Measurements from ENCODE around the gene ADAMTS10. TPM values are rescaled to one million over a fixed set of nuclear protein-coding genes. Genes with fewer than 3 reads are reported as not detected.

Gene ADAMTS10
- total and polyA plus RNA-seq, 10 of the 15 experiments (the other 5 are each of a cell fraction or from before 2014, with no cell fraction given), result 0.01 to 2.5 (median 0.42) TPM; not detected in 3

DNA sequence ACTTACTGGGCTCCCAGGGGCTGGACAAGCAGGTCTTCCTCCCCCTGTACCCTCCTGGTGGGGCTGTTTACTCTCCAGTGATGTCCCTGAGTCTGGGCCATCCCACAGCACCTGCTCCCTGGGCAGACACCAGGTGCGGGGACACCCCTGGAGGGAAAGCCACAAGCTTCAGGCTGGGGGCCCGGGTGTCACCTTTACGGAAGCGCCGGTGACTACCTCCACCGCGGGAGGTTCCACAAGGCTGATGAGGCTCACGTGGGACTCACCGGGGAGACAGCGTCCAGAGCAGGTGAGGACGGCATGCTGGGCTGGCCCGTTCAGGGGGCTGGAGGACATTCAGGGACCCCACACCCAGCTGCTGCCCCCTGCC, 44.8 kb upstream of the ADAMTS10 start:
- no peak for DNase-seq (ENCODE audit: low read depth, low spot score)
- ATAC-seq, result no peak; the same call in 2 of the 3 replicates
- no peaks in the 10 kb centered on the region for H3K9me3 ChIP-seq (replicated peaks; ENCODE audit: control insufficient read depth, insufficient read depth, low read length)
- no peak overlapping the region for H3K4me3 ChIP-seq
- no peak overlapping the region for H3K4me2 ChIP-seq (ENCODE audit: control insufficient read depth, insufficient read depth)
- no TSS peak for BruUV-seq (replicated peaks)
- no peak overlapping the region for H3K9ac ChIP-seq (ENCODE audit: control insufficient read depth, insufficient read depth, low read length)
- H3K27ac ChIP-seq (ENCODE audit: control insufficient read depth, insufficient read depth), result no peak overlapping the region
- H3K79me2 ChIP-seq (ENCODE audit: control insufficient read depth, insufficient read depth, low read length), result no peaks in the 10 kb centered on the region
- H3K27me3 ChIP-seq (replicated peaks in 1 of 2; ENCODE audit: control insufficient read depth in 2 of 2, insufficient read depth in 2 of 2, low read length in 1 of 2), result no peaks in the 10 kb centered on the region
- H3K4me1 ChIP-seq (ENCODE audit: control insufficient read depth, insufficient read depth, low read length), result no peaks in the 10 kb centered on the region
- H4K20me1 ChIP-seq (ENCODE audit: control insufficient read depth, insufficient read depth), result no peaks in the 10 kb centered on the region
- RAD21 ChIA-PET (ENCODE audit: unreplicated experiment), result interaction anchor here (3.5 kb wide), 1 partner anchor 39 kb away, joined by 14 read pairs; no protein-coding TSS in a partner anchor
- CTCF ChIA-PET, result interaction anchor here (1.2 to 3.8 kb wide), 4 partner anchors 13 to 38 kb away, joined by 3 to 49 read pairs (median 9); no protein-coding TSS in a partner anchor
- in situ Hi-C loops (cut with MboI), result loop anchor here (5.0 kb wide), 1 partner anchor 427 kb away; no protein-coding TSS in a partner anchor
- no peak overlapping the region for H2AFZ ChIP-seq (ENCODE audit: control insufficient read depth, low read depth, low read length)
- POLR2A ChIA-PET, result no interaction called here
- no peaks in the 10 kb centered on the region for H3K36me3 ChIP-seq (ENCODE audit: control insufficient read depth in 2 of 2, insufficient read depth in 2 of 2, low read length in 1 of 2)
- intact Hi-C loops (cut with micrococcal nuclease; ENCODE audit: unreplicated experiment), result loop anchor here (10.0 kb wide), 2 partner anchors 419 to 1139 kb away; no protein-coding TSS in a partner anchor
- no peak for FAIRE-seq
- 2% methylated on average over 12 of the region's 12 CpGs for WGBS (ENCODE audit: insufficient coverage, insufficient replicate concordance, low lambda C conversion rate, missing lambda C conversion rate)
- SMC1A ChIA-PET (ENCODE audit: uncharacterized antibody, unreplicated experiment), result interaction anchor here (1.1 to 3.0 kb wide), 2 partner anchors 9 to 38 kb away, joined by 4 to 15 read pairs; no protein-coding TSS in a partner anchor
- TF ChIP-seq BACH1 (IDR thresholded peaks at IDR 0.05; ENCODE audit: borderline replicate concordance) (no peak), MXI1 (IDR thresholded peaks at IDR 0.05; ENCODE audit: low read depth, low read length) (no peak), BHLHE40 (IDR thresholded peaks at IDR 0.05; ENCODE audit: borderline replicate concordance in 1 of 2, low read depth in 2 of 2, low read length in 1 of 2) (no peak), BMI1 (IDR thresholded peaks at IDR 0.05; ENCODE audit: borderline replicate concordance) (no peak), RAD51 (IDR thresholded peaks at IDR 0.05) (no peak), TCF12 (IDR thresholded peaks at IDR 0.05; ENCODE audit: low read depth, low read length) (no peak), RCOR1 (conservative IDR thresholded peaks at IDR 0.05; ENCODE audit: low read depth, low read length) (no peak), IKZF1 (conservative IDR thresholded peaks at IDR 0.05) (no peak), STAT3 (IDR thresholded peaks at IDR 0.05; ENCODE audit: low read depth, low read length) (no peak), SUPT20H (IDR thresholded peaks at IDR 0.05; ENCODE audit: borderline replicate concordance, control insufficient read depth, low read depth, low read length) (no peak), CBFB (IDR thresholded peaks at IDR 0.05; ENCODE audit: low read depth) (no peak), KAT2A (conservative IDR thresholded peaks at IDR 0.05; ENCODE audit: control insufficient read depth, low read depth, low read length) (no peak), EED (IDR thresholded peaks at IDR 0.05; ENCODE audit: low read depth) (no peak)
- TF ChIP-seq, protein P1, sequence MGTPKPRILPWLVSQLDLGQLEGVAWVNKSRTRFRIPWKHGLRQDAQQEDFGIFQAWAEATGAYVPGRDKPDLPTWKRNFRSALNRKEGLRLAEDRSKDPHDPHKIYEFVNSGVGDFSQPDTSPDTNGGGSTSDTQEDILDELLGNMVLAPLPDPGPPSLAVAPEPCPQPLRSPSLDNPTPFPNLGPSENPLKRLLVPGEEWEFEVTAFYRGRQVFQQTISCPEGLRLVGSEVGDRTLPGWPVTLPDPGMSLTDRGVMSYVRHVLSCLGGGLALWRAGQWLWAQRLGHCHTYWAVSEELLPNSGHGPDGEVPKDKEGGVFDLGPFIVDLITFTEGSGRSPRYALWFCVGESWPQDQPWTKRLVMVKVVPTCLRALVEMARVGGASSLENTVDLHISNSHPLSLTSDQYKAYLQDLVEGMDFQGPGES (IDR thresholded peaks at IDR 0.05), result no peak
- TF ChIP-seq, protein P2, sequence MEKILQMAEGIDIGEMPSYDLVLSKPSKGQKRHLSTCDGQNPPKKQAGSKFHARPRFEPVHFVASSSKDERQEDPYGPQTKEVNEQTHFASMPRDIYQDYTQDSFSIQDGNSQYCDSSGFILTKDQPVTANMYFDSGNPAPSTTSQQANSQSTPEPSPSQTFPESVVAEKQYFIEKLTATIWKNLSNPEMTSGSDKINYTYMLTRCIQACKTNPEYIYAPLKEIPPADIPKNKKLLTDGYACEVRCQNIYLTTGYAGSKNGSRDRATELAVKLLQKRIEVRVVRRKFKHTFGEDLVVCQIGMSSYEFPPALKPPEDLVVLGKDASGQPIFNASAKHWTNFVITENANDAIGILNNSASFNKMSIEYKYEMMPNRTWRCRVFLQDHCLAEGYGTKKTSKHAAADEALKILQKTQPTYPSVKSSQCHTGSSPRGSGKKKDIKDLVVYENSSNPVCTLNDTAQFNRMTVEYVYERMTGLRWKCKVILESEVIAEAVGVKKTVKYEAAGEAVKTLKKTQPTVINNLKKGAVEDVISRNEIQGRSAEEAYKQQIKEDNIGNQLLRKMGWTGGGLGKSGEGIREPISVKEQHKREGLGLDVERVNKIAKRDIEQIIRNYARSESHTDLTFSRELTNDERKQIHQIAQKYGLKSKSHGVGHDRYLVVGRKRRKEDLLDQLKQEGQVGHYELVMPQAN (conservative IDR thresholded peaks at IDR 0.05), result no peak
- TF ChIP-seq, protein P3, sequence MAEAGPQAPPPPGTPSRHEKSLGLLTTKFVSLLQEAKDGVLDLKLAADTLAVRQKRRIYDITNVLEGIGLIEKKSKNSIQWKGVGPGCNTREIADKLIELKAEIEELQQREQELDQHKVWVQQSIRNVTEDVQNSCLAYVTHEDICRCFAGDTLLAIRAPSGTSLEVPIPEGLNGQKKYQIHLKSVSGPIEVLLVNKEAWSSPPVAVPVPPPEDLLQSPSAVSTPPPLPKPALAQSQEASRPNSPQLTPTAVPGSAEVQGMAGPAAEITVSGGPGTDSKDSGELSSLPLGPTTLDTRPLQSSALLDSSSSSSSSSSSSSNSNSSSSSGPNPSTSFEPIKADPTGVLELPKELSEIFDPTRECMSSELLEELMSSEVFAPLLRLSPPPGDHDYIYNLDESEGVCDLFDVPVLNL (IDR thresholded peaks at IDR 0.05; ENCODE audit: low read depth, low read length), result no peak
- TF ChIP-seq, protein P4, sequence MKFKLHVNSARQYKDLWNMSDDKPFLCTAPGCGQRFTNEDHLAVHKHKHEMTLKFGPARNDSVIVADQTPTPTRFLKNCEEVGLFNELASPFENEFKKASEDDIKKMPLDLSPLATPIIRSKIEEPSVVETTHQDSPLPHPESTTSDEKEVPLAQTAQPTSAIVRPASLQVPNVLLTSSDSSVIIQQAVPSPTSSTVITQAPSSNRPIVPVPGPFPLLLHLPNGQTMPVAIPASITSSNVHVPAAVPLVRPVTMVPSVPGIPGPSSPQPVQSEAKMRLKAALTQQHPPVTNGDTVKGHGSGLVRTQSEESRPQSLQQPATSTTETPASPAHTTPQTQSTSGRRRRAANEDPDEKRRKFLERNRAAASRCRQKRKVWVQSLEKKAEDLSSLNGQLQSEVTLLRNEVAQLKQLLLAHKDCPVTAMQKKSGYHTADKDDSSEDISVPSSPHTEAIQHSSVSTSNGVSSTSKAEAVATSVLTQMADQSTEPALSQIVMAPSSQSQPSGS (IDR thresholded peaks at IDR 0.05; ENCODE audit: low read length), result no peak
